Measurements from ENCODE around the gene CCND2.
A peak's percentile ranks its signal among the peaks of the same experiment; 100 is the strongest.

Gene CCND2

GRCh38 chr12:4293966-4294505 is 20.5 kb downstream of the CCND2 start:
- peaks cover 7% of the 10 kb centered on the region; the same call in 1 of the 2 replicates for H3K4me1 ChIP-seq (ENCODE audit: control insufficient read depth, insufficient read depth, low read length)
- H3K27ac ChIP-seq (ENCODE audit: low read depth, low read length): no peak overlapping the region
- no peak overlapping the region for H3K9ac ChIP-seq (ENCODE audit: low read length)
- peaks cover 92% of the 10 kb centered on the region for H3K36me3 ChIP-seq (ENCODE audit: control insufficient read depth, insufficient read depth, low read length)
- no peaks in the 10 kb centered on the region for H3K27me3 ChIP-seq (ENCODE audit: control insufficient read depth, insufficient read depth, low read length)
- no peaks in the 10 kb centered on the region for H3K9me3 ChIP-seq (ENCODE audit: control insufficient read depth, insufficient read depth, low read depth, low read length)
- H3K4me3 ChIP-seq (ENCODE audit: low read depth, low read length): no peak overlapping the region

DNA sequence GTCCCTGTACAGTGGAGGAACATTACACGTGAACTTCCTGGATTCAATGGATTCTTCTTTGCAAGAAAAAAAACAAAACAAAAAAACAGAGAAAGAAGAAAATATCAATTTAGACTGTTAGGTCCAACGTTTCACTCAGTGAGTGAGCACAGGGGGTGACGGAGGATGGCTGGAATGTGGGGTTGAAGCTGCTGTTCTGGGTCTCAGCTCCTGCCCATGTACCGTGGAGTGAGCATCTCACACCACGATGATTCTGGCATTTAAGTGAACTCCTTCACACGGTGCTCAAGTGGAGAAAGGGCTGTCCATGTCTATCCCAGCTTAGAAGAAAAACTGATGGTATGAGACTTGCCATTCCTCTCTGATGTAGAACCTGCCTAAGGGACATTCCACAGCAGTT is 23.2 kb downstream of the CCND2 start:
- H3K9me3 ChIP-seq (ENCODE audit: control insufficient read depth, insufficient read depth, low read depth, low read length): no peaks in the 10 kb centered on the region
- no peak overlapping the region for H3K9ac ChIP-seq (ENCODE audit: low read length)
- no peak overlapping the region for H3K4me3 ChIP-seq (ENCODE audit: low read depth, low read length)
- peaks cover 7% of the 10 kb centered on the region; the same call in 1 of the 2 replicates for H3K4me1 ChIP-seq (ENCODE audit: control insufficient read depth, insufficient read depth, low read length)
- no peaks in the 10 kb centered on the region for H3K27me3 ChIP-seq (ENCODE audit: control insufficient read depth, insufficient read depth, low read length)
- no peak overlapping the region for H3K27ac ChIP-seq (ENCODE audit: low read depth, low read length)
- H3K36me3 ChIP-seq (ENCODE audit: control insufficient read depth, insufficient read depth, low read length): peaks cover 91% of the 10 kb centered on the region

DNA sequence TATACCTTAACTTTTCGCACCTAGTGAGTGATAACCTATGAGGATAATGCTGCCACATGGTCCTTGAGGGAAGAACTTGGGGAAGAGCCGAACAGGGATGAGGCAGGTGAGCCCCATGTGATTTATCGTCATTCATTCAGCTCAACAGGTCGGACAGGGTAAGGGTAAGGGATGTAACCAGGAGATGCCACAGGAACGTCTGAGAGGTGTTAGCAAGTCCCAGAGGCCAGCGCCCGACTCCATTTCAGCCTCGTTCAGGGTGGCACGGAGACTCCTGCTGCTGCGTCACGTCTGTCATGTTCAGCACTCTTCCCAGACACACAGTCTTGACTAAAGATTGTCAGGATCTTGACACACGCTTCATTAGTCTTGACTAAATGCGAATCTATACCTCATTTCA is 24.1 kb downstream of the CCND2 start:
- H3K9me3 ChIP-seq (ENCODE audit: control insufficient read depth, insufficient read depth, low read depth, low read length): no peaks in the 10 kb centered on the region

GRCh38 chr12:4300883-4301282 is 27.3 kb downstream of the CCND2 start:
- Histone ChIP-seq H3K9me3 (ENCODE audit: control insufficient read depth, insufficient read depth, low read depth, low read length) (no peaks in the 10 kb centered on the region), H3K9ac (ENCODE audit: low read length) (no peak overlapping the region), H3K36me3 (ENCODE audit: control insufficient read depth, insufficient read depth, low read length) (peaks cover 91% of the 10 kb centered on the region), H3K27me3 (ENCODE audit: control insufficient read depth, insufficient read depth, low read length) (no peaks in the 10 kb centered on the region), H3K27ac (ENCODE audit: low read depth, low read length) (no peak overlapping the region), H3K4me1 (ENCODE audit: control insufficient read depth, insufficient read depth, low read length) (no peaks in the 10 kb centered on the region), H3K4me3 (ENCODE audit: low read depth, low read length) (no peak overlapping the region)

More for the DNA sequence above, 24.1 kb downstream of the CCND2 start:
- peaks cover 7% of the 10 kb centered on the region; the same call in 1 of the 2 replicates for H3K4me1 ChIP-seq (ENCODE audit: control insufficient read depth, insufficient read depth, low read length)
- H3K36me3 ChIP-seq (ENCODE audit: control insufficient read depth, insufficient read depth, low read length): peaks cover 91% of the 10 kb centered on the region
- H3K27ac ChIP-seq (ENCODE audit: low read depth, low read length): no peak overlapping the region
- H3K9ac ChIP-seq (ENCODE audit: low read length): no peak overlapping the region
- no peak overlapping the region for H3K4me3 ChIP-seq (ENCODE audit: low read depth, low read length)
- no peaks in the 10 kb centered on the region for H3K27me3 ChIP-seq (ENCODE audit: control insufficient read depth, insufficient read depth, low read length)

- Histone ChIP-seq H3K4me3 (ENCODE audit: low read depth, low read length) (no peak overlapping the region), H3K27ac (ENCODE audit: low read depth, low read length) (no peak overlapping the region), H3K9me3 (ENCODE audit: control insufficient read depth, insufficient read depth, low read depth, low read length) (no peaks in the 10 kb centered on the region), H3K4me1 (ENCODE audit: control insufficient read depth, insufficient read depth, low read length) (peaks cover 7% of the 10 kb centered on the region), H3K36me3 (ENCODE audit: control insufficient read depth, insufficient read depth, low read length) (peaks cover 80% of the 10 kb centered on the region), H3K27me3 (ENCODE audit: control insufficient read depth, insufficient read depth, low read length) (no peaks in the 10 kb centered on the region), H3K9ac (ENCODE audit: low read length) (no peak overlapping the region)
Observed at GRCh38 chr12:4301932-4302501, 28.5 kb downstream of the CCND2 start.

GRCh38 chr12:4302881-4303280 is 29.3 kb downstream of the CCND2 start:
- H3K9ac ChIP-seq (ENCODE audit: low read length): no peak overlapping the region
- no peaks in the 10 kb centered on the region for H3K27me3 ChIP-seq (ENCODE audit: control insufficient read depth, insufficient read depth, low read length)
- no peaks in the 10 kb centered on the region for H3K9me3 ChIP-seq (ENCODE audit: control insufficient read depth, insufficient read depth, low read depth, low read length)
- peaks cover 13% of the 10 kb centered on the region for H3K4me1 ChIP-seq (ENCODE audit: control insufficient read depth, insufficient read depth, low read length)
- H3K36me3 ChIP-seq (ENCODE audit: control insufficient read depth, insufficient read depth, low read length): peaks cover 76% of the 10 kb centered on the region
- no peak overlapping the region for H3K27ac ChIP-seq (ENCODE audit: low read depth, low read length)
- H3K4me3 ChIP-seq (ENCODE audit: low read depth, low read length): no peak overlapping the region

DNA sequence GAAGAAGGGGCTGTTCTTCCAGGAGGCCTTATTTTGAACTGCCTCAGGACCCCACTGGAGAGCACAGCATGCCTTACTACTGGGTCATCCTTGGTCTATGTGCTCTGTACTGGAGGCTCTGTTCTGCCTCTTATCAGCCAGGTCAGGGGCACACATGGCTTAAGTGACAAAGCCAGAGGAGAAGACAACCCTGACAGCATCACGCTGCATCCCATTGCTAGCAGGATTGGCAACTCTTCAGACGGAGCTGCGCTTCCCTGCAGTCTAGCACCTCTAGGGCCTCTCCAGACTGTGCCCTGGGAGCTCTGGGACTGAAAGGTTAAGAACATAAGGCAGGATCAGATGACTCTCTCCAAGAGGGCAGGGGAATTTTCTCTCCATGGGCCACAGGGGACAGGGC is 30.2 kb downstream of the CCND2 start:
- H3K9ac ChIP-seq (ENCODE audit: low read length): no peak overlapping the region
- peaks cover 67% of the 10 kb centered on the region for H3K36me3 ChIP-seq (ENCODE audit: control insufficient read depth, insufficient read depth, low read length)
- no peak overlapping the region for H3K4me3 ChIP-seq (ENCODE audit: low read depth, low read length)
- no peaks in the 10 kb centered on the region for H3K9me3 ChIP-seq (ENCODE audit: control insufficient read depth, insufficient read depth, low read depth, low read length)
- no peaks in the 10 kb centered on the region for H3K27me3 ChIP-seq (ENCODE audit: control insufficient read depth, insufficient read depth, low read length)
- H3K4me1 ChIP-seq (ENCODE audit: control insufficient read depth, insufficient read depth, low read length): peaks cover 19% of the 10 kb centered on the region
- H3K27ac ChIP-seq (ENCODE audit: low read depth, low read length): no peak overlapping the region

DNA sequence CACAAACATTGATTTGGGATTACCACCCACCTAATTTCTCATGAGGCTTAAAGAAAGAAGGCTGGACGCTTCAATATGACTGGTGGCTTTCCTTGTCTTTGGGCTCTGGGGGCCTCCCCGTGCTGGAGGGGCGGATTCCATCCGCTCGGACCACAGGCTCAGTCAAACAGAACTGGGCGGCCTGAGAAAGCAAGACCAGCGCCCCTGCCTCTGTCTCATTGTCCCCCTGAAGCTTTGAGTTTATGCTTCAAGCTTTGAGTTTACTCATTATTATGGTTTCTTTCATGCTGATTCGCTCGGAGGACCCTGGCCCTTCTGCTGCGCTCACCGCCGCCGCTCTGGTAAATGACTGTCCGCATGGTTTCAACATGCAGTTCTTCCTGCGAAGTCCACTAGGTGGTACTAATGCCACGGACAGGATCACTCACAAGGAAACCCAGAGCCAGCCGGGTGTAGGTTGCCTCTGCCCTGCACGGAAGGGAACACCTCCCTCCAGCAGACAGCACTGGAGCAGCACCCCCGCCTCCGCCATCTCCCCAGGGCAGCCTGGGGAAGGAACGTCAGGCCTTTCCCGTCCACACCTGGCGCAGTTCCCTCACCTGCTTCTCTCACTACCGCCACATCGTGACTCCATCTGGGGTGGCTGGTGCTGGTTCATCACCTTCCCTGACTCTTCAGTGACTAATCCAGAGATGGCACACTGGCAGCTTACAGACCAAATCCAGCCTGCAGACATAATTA is 34.2 kb downstream of the CCND2 start:
- H3K9ac ChIP-seq (ENCODE audit: low read length): peak overlapping the region; percentile 73
- peak overlapping the region; percentile 51 for H3K4me3 ChIP-seq (ENCODE audit: low read depth, low read length)
- no peaks in the 10 kb centered on the region for H3K27me3 ChIP-seq (ENCODE audit: control insufficient read depth, insufficient read depth, low read length)
- H3K9me3 ChIP-seq (ENCODE audit: control insufficient read depth, insufficient read depth, low read depth, low read length): no peaks in the 10 kb centered on the region
- H3K27ac ChIP-seq (ENCODE audit: low read depth, low read length): no peak overlapping the region; the same call in 1 of the 2 replicates
- peaks cover 29% of the 10 kb centered on the region for H3K36me3 ChIP-seq (ENCODE audit: control insufficient read depth, insufficient read depth, low read length)
- H3K4me1 ChIP-seq (ENCODE audit: control insufficient read depth, insufficient read depth, low read length): peaks cover 19% of the 10 kb centered on the region

DNA sequence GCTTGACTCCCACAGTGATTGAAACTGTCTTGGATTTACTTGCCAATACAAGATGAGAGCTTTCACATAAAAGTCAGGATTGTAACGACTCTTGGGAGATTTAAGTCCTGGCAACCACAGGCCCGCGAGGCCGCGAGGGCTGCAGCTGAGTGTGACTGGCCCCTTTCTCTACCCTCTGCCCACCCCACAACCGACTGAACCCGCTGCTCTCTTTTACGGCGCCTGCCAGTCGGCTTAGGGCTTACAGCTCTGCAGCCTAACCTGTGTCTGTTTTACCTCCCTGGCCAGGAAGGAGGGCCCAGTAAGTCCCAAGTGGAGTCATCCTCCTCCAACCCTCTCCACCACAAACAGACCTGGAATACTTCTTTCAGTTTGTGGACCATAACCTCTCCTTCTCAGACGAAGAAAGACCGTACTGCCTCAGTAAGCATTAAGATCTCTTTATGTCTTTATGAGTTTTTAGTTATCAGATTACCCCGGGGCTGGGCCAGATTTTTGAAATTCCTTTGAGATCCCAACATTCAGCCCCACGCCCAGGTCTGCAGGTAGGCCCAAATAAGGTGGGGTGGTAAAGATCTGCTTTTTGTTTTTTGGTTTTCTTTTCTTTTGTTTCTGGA is 34.9 kb downstream of the CCND2 start:
- peaks cover 22% of the 10 kb centered on the region for H3K36me3 ChIP-seq (ENCODE audit: control insufficient read depth, insufficient read depth, low read length)

GRCh38 chr12:4311776-4312175 is 38.2 kb downstream of the CCND2 start:
- no peak overlapping the region for H3K4me3 ChIP-seq (ENCODE audit: low read depth, low read length)
- H3K36me3 ChIP-seq (ENCODE audit: control insufficient read depth, insufficient read depth, low read length): no peaks in the 10 kb centered on the region
- H3K27me3 ChIP-seq (ENCODE audit: control insufficient read depth, insufficient read depth, low read length): no peaks in the 10 kb centered on the region
- no peak overlapping the region for H3K27ac ChIP-seq (ENCODE audit: low read depth, low read length)
- H3K4me1 ChIP-seq (ENCODE audit: control insufficient read depth, insufficient read depth, low read length): peaks cover 15% of the 10 kb centered on the region
- H3K9ac ChIP-seq (ENCODE audit: low read length): no peak overlapping the region
- H3K9me3 ChIP-seq (ENCODE audit: control insufficient read depth, insufficient read depth, low read depth, low read length): no peaks in the 10 kb centered on the region

More for the DNA sequence above, 34.9 kb downstream of the CCND2 start:
- Histone ChIP-seq H3K9ac (ENCODE audit: low read length) (peak overlapping the region; percentile 73), H3K9me3 (ENCODE audit: control insufficient read depth, insufficient read depth, low read depth, low read length) (no peaks in the 10 kb centered on the region), H3K27ac (ENCODE audit: low read depth, low read length) (no peak overlapping the region; the same call in 1 of the 2 replicates), H3K27me3 (ENCODE audit: control insufficient read depth, insufficient read depth, low read length) (no peaks in the 10 kb centered on the region), H3K4me3 (ENCODE audit: low read depth, low read length) (peak overlapping the region; percentile 12; the same call in 1 of the 2 replicates), H3K4me1 (ENCODE audit: control insufficient read depth, insufficient read depth, low read length) (peaks cover 19% of the 10 kb centered on the region)

GRCh38 chr12:4312251-4312650 is 38.7 kb downstream of the CCND2 start:
- Histone ChIP-seq H3K4me1 (ENCODE audit: control insufficient read depth, insufficient read depth, low read length) (peaks cover 10% of the 10 kb centered on the region), H3K9me3 (ENCODE audit: control insufficient read depth, insufficient read depth, low read depth, low read length) (no peaks in the 10 kb centered on the region), H3K27me3 (ENCODE audit: control insufficient read depth, insufficient read depth, low read length) (no peaks in the 10 kb centered on the region), H3K4me3 (ENCODE audit: low read depth, low read length) (no peak overlapping the region), H3K27ac (ENCODE audit: low read depth, low read length) (no peak overlapping the region), H3K36me3 (ENCODE audit: control insufficient read depth, insufficient read depth, low read length) (no peaks in the 10 kb centered on the region), H3K9ac (ENCODE audit: low read length) (no peak overlapping the region)
